HG02970 (cell line): ENCODE results near the gene ZYX.

Source experiments
- ATAC-seq: cut with Tn5 transposase; IDR thresholded peaks from one replicate; pipeline ENCODE4 v1.9.1; 2021; ENCODE audit warnings: mild to moderate bottlenecking, moderate library complexity, moderate number of reproducible peaks; ENCODE audit not compliant: unreplicated experiment, low FRiP score

ZYX gene

GRCh38 chr7:143362131-143363015 is 18.8 kb upstream of the ZYX start, which contains the start of gene FAM131B:
TSS of gene FAM131B (minus strand) at chr7:143362713. CDS start at chr7:143362603, 110 bp downstream.
- ATAC-seq, result no peak

GRCh38 chr7:143363016-143363937 is 17.9 kb upstream of the ZYX start:
- no peak for ATAC-seq

- no peak for ATAC-seq
These were observed 13.2 kb upstream of the ZYX start for GRCh38 chr7:143367972-143368371.

GRCh38 chr7:143368387-143368786 is 12.8 kb upstream of the ZYX start:
- ATAC-seq, result no peak

- no peak for ATAC-seq
These were observed 11.2 kb upstream of the ZYX start for GRCh38 chr7:143369678-143370651.

- no peak for ATAC-seq
These were observed 9.1 kb upstream of the ZYX start for GRCh38 chr7:143372070-143372469.

GRCh38 chr7:143373255-143373794 is 7.8 kb upstream of the ZYX start:
- no peak for ATAC-seq

GRCh38 chr7:143374561-143374960 is 6.6 kb upstream of the ZYX start:
- no peak for ATAC-seq

- ATAC-seq, result no peak
These were observed 5.7 kb upstream of the ZYX start for GRCh38 chr7:143375298-143376034.

- no peak for ATAC-seq
These were observed 4.7 kb upstream of the ZYX start for GRCh38 chr7:143376396-143376795.

GRCh38 chr7:143379611-143380259 is 1.4 kb upstream of the ZYX start:
- ATAC-seq, result peak; percentile 4

- ATAC-seq, result peak; percentile 48
These were observed 892 bp upstream of the ZYX start for GRCh38 chr7:143380260-143380645.

- peak; percentile 5 for ATAC-seq
These were observed 431 bp downstream of the ZYX start for GRCh38 chr7:143381427-143382125.

GRCh38 chr7:143382126-143382790 is 1.1 kb downstream of the ZYX start:
- no peak for ATAC-seq

- ATAC-seq, result no peak
These were observed 1.9 kb downstream of the ZYX start for GRCh38 chr7:143382791-143383641.

- ATAC-seq, result no peak
These were observed 2.5 kb downstream of the ZYX start for GRCh38 chr7:143383642-143383957.

GRCh38 chr7:143384148-143384547 is 3.0 kb downstream of the ZYX start:
- no peak for ATAC-seq
